G401.6 (cell line): ENCODE measurements around the gene POC5.
"Not testable (repeated sequence)": the region's sequence is repeated elsewhere in the genome, so short reads cannot be mapped to it uniquely, and the experiment has no call there.

Source experiments
- FAIRE-seq: peaks from 2 replicates; lab custom pipeline; 2012; peaks lifted over from hg19 to GRCh38; lab: Jason Lieb, UNC

The POC5 gene, protein sequence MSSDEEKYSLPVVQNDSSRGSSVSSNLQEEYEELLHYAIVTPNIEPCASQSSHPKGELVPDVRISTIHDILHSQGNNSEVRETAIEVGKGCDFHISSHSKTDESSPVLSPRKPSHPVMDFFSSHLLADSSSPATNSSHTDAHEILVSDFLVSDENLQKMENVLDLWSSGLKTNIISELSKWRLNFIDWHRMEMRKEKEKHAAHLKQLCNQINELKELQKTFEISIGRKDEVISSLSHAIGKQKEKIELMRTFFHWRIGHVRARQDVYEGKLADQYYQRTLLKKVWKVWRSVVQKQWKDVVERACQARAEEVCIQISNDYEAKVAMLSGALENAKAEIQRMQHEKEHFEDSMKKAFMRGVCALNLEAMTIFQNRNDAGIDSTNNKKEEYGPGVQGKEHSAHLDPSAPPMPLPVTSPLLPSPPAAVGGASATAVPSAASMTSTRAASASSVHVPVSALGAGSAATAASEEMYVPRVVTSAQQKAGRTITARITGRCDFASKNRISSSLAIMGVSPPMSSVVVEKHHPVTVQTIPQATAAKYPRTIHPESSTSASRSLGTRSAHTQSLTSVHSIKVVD

DNA sequence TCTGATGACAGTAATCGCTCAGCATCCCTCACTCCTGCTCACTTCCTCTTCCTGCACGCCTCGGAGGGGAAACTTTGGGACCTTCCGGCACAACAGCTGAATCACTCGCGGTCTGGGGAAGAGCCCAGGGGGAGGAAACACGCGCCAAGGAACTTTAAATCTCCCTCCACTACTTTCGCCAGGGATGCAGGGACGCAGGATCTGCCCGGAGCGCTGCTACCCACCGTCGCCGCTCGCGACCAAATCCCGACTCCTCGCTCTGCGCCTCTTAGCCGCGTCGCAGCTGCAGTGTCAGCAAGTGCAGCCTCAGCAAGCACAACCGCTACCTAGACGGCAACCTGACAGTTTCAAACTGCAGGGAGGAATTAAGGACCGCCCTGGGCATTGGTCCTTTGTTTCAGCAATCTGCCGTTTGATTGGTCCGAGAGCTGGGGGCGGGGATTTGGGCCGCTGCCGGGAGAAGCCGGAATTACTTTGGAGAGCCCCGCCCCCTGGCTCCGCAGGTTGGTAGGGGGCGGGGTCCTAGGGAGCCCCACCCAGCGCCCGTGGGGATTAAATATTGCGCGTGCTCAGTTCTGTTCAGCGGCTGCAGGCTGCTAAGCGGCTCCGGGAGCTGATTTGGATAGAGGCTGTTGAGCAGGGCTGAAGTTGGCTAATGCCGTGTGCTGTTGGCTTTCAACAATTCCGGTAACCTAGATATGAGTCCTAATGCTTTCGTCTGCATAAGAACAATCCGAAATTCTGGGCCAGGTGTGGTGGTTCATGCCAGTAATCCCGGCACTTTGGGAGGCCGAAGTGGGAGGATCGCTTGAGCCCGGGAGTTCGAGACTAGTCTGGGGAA is at the start of gene POC5:
TSS of gene POC5 (minus strand) at position 356 of the 841 bp plus-strand sequence. CDS start 4,500 bp downstream, outside the sequence.
- FAIRE-seq, result peak; percentile 99

DNA sequence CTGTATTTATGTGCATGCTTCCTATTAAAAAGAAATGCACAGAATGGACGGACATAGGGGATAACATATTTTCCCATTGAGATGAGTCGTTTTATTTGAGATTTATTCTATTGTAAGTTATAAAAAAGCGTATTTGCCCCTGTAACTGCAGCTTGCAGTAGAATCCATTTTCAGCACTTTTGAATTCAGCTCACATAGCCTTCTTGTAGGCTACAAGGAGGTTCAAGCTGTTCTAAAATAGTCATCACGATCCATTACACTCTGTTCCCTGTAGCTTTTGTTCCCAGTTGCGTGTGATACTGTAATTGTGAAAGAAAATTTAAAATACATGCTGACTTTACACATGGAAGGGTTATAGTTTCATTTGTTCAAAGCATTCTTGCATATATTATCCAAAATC is 40.9 kb upstream of the POC5 start:
- FAIRE-seq, result no peak

DNA sequence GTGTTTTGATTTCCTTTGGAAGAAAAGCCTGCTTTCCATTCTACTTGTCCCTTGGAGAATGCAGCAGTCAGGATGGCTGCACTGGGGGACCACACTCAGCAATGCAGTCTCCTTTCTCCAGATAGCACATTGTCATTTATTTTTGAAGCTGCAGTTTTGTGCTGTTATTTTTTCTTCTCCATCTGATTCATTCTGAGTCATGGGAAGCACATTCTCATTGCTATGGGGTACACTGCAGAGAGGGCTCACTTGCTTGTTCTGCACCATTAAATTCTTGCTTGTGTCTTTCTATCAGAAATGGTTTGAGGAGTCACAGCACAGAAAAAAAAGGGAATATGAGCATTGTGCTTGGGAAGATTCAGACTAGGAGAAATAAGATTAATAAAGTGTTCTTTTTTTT is 39.7 kb upstream of the POC5 start:
- FAIRE-seq, result no peak

DNA sequence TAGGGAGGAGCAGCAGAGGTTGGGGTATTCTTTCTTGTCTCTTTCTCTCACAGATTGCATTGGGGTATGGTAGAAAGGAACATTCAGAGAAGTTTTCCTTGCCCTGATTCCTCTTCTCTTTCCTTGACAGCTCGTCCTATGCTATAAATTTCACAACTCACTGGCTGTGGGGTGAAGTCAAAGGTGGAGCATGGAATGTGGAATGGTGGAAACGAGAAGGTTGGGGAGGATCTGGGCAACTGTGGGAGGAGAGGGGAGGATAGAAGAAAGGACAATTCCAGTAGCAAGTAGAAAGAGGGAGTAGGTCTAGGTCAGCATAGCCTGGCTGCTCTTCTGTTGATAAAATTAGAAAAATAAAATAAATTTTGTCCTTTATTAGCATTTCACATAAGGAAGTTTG is 39.0 kb upstream of the POC5 start:
- FAIRE-seq, result no peak

GRCh38 chr5:75753182-75753581 is 35.9 kb upstream of the POC5 start:
- FAIRE-seq, result no peak

- no peak for FAIRE-seq
Measured at GRCh38 chr5:75744355-75744754, 27.1 kb upstream of the POC5 start.

DNA sequence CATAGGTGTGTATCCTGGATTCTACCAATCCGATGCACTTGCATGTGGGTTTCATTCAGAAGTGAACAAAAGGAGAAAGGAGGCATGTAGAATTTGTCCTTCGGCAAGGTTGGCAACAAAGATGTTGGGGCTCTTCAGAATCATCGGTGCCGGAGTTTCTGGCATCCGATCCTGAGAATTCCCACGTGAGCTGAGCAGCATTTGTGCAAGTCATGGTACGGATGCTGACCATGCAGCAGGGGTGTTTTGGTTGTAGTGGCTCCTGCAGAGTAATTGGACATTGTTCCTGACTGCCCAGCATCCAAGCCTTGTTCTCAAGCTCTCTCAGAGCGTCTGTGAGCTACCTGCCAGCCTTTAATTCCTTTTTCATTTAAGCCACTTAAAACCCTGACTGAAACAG is 19.0 kb upstream of the POC5 start:
- no peak for FAIRE-seq

DNA sequence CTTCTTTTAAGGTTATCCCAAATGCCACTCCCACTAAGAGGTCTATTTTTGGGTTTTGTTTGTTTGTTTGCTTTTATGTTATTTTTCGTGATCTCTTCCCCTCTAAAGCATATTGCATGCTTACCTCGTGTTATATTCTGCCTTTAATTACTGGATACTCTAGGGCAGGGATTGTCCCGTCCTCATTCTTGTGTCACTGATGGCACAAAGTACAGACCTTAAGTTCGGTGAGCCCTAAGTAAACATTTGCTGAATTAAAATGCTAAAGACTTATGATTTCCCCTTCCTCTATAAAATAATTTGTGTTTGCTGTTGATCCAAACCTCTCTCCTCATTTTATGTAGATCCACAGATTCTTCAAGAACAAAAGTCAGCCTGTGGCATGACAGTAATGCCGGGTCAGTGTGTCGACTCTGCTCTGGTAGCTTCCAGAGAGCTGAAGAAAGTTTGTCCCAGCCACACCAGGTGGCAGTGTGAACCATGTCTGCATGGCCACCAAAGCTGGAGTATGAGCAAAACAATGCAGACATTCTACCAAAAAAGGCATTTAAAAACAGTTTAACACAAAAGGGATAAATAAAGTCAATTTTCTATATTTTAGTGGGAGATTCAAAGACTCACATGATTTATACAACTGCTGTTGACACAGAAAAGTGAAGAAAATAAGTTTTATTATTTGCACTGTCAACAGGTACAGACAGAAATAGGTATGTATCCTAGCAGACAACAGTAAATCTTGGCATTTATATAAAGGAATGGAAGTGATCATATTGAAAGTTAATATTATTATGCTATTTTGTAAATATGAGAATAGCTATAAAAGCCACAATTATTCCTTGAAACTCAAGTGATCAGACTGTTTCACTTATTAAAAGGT is 17.9 kb upstream of the POC5 start:
- peak; percentile 63 for FAIRE-seq

GRCh38 chr5:75733767-75734166 is 16.5 kb upstream of the POC5 start:
- FAIRE-seq, result no peak

DNA sequence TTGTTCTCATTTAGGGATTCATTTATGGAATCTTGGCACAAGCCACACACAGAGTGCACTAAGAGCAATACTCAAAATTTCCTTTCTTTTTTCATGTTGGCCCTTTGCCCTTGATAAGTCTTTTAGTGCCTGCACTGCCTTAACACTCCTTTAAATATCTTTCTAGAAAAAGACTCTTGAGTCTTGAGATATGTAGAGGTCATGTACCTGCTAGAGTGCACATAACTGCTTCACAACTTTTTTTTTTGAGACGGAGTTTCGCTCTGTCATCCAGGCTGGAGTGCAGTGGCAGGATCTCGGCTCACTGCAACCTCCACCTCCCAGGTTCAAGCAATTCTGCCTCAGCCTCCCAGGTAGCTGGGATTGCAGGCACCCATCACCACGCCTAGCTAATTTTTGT is 14.3 kb upstream of the POC5 start:
- not testable (repeated sequence) for FAIRE-seq

DNA sequence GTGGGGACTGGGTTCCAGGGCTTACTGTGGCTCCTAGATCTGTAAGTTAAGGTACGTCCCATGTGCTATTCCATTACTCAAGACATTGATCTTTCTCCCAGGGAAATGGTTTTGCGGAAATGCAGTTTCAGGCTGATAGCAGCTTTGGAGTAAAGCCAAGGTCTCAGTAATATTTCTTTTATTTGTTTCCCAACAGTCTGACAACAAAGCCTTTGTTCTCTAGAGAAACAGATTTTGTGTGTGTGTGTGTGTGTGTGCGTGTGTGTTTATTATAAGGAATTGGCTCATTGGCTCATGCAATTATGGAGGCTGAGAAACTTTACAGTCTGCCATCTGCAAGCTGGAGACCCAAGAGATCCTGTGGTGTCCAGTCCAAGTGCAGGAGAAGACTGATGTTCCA is 12.1 kb upstream of the POC5 start:
- FAIRE-seq, result no peak

GRCh38 chr5:75727931-75728330 is 10.7 kb upstream of the POC5 start:
- FAIRE-seq, result no peak

- FAIRE-seq, result not testable (repeated sequence)
Measured at GRCh38 chr5:75726224-75726623, 9.0 kb upstream of the POC5 start.

GRCh38 chr5:75723378-75723777 is 6.1 kb upstream of the POC5 start:
- FAIRE-seq, result no peak

DNA sequence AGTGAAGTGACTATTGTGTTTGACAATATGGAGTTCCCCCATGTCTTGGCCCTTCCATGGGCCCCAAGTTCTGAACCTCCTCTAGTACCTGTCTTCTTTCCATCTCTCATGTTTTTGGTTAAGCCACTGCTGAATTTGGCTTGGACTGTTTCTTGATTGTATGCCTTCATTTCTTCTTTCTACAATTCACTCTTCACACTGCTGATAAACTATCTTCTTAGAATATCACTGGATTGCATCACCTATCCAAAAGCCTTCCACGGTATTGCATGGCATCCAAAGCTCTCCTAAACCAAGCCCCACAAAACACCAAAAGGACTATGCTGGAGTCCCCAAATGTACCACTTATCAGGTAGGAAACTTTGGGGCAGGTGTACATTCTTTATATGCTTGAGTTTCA is 4.3 kb upstream of the POC5 start:
- no peak for FAIRE-seq

- no peak for FAIRE-seq
Measured at GRCh38 chr5:75720882-75721281, 3.6 kb upstream of the POC5 start.

GRCh38 chr5:75716715-75717081 is 539 bp downstream of the POC5 start:
- no peak for FAIRE-seq

DNA sequence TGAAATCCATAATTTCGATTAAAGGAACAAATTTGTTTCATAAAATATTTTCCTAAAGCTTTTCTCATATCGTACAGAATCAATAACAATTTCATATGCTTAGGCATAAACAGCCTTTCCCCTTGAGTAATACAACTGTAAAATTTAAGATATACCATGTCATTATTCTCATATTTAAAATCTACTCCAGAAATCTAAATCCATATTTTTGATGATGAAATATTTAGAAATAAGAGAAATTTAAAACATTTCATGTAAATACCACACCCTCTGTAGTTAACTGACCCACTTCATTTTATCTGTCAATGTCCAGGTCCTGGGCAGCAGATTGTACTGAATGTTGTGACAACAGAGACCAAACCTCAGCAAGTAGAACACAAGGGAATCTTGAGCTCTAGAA is 5.1 kb downstream of the POC5 start:
- FAIRE-seq, result peak; percentile 51

DNA sequence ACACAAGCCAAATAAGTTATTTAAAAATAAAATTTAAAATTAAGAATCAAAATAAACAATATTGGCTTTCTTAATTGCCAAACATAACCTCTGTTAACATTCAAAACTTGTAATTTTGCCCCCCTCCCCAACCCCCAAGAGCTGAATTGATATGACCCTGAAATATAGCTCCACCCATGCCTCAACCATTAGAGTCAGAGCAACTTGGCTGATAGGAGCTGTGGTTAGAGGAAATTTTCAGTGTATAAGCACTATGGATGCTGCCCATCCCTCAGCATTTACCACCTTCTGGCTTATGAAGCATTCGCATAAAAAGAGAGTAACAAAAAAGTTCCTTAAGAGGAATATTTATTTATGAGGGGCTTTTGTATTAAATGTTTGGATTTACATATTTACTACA is 6.1 kb downstream of the POC5 start:
- FAIRE-seq, result no peak

GRCh38 chr5:75710637-75711036 is 6.6 kb downstream of the POC5 start:
- no peak for FAIRE-seq

DNA sequence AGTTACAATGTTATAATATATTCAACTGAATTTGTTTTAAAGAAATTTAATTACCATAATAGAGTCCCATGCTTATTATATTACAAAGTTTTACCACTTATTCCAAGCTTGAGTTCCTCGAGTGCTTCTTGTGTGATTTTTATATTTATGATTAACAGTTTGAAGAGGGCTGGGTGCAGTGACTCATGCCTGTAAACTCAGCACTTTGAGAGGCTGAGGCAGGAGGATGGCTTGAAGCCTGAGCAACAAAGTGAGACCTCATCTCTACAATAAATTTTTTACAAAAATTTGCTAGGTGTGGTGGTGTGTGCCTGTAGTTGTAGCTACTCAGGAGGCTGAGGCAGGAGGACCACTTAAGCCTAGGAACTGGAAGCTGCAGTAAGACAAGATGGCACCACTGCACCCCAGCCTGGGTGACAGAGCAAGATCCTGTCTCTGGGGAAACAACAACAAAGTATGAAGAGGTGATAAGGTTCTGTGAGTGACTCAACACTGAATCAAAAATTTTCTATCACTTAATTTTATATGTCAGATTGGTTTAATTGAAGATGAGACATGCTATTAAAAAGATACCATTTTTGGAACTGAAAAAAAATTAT is 9.2 kb downstream of the POC5 start:
- FAIRE-seq, result no peak

GRCh38 chr5:75706775-75707174 is 10.5 kb downstream of the POC5 start:
- no peak for FAIRE-seq
